Measurements from ENCODE around the gene CACFD1. TPM values are rescaled to one million over a fixed set of nuclear protein-coding genes. Genes with fewer than 3 reads are reported as not detected.

CACFD1 gene
- total RNA-seq, 2 experiments from 2014 or later, result 16.7 to 17.2 TPM

- Histone ChIP-seq H2AFZ (ENCODE audit: low read length) (no peak overlapping the region), H3K36me3 (ENCODE audit: insufficient read depth, low read length) (peaks cover 64% of the 10 kb centered on the region), H3K4me1 (ENCODE audit: insufficient read depth, low read length, poor library complexity, severe bottlenecking) (peaks cover 28% of the 10 kb centered on the region), H3K4me3 (ENCODE audit: low read depth, low read length, poor library complexity, severe bottlenecking) (no peak overlapping the region), H4K20me1 (ENCODE audit: insufficient read depth, low read length) (no peaks in the 10 kb centered on the region; the same call in 1 of the 2 replicates), H3K9me2 (ENCODE audit: insufficient read depth, low read length) (no peaks in the 10 kb centered on the region), H3K4me2 (ENCODE audit: low read length) (peak overlapping the region; percentile 15; the same call in 1 of the 2 replicates), H3K79me2 (ENCODE audit: insufficient read depth, low read depth, low read length) (peaks cover 28% of the 10 kb centered on the region; the same call in 1 of the 2 replicates), H3K27ac (ENCODE audit: low read depth, low read length, poor library complexity, severe bottlenecking) (no peak overlapping the region), H3K9me3 (ENCODE audit: low read length) (no peaks in the 10 kb centered on the region)
- intact Hi-C loops (cut with micrococcal nuclease; ENCODE audit: unreplicated experiment), result loop anchor here (5.0 kb wide), 2 partner anchors 124 to 226 kb away; no protein-coding TSS in a partner anchor
- POLR2A ChIA-PET, result no interaction called here
- no TSS peak for BruUV-seq (replicated peaks)
- TF ChIP-seq EZH2phosphoT487 (IDR thresholded peaks at IDR 0.05; ENCODE audit: borderline replicate concordance, low read depth, low read length), result no peak
- CTCF ChIA-PET (ENCODE audit: unreplicated experiment), result no interaction called here
- no peak for DNase-seq (ENCODE audit: low spot score)
These were observed 16.5 kb downstream of the CACFD1 start for GRCh38 chr9:133476036-133476931.

GRCh38 chr9:133476941-133477340 lies 17.2 kb downstream of the CACFD1 start:
- H4K20me1 ChIP-seq (ENCODE audit: insufficient read depth, low read length), result no peaks in the 10 kb centered on the region; the same call in 1 of the 2 replicates
- H3K27ac ChIP-seq (ENCODE audit: low read depth, low read length, poor library complexity, severe bottlenecking), result no peak overlapping the region
- H2AFZ ChIP-seq (ENCODE audit: low read length), result no peak overlapping the region
- POLR2A ChIA-PET, result interaction anchor here (0.6 kb wide), 1 partner anchor 369 kb away, joined by 3 read pairs; no protein-coding TSS in a partner anchor
- intact Hi-C loops (cut with micrococcal nuclease; ENCODE audit: unreplicated experiment), result loop anchor here (5.0 kb wide), 2 partner anchors 125 to 225 kb away; no protein-coding TSS in a partner anchor
- no peak for DNase-seq (ENCODE audit: low spot score)
- CTCF ChIA-PET (ENCODE audit: unreplicated experiment), result no interaction called here
- peaks cover 28% of the 10 kb centered on the region for H3K4me1 ChIP-seq (ENCODE audit: insufficient read depth, low read length, poor library complexity, severe bottlenecking)
- peaks cover 28% of the 10 kb centered on the region; the same call in 1 of the 2 replicates for H3K79me2 ChIP-seq (ENCODE audit: insufficient read depth, low read depth, low read length)
- H3K4me3 ChIP-seq (ENCODE audit: low read depth, low read length, poor library complexity, severe bottlenecking), result peak overlapping the region; percentile 78
- H3K4me2 ChIP-seq (ENCODE audit: low read length), result peak overlapping the region; percentile 81
- peaks cover 58% of the 10 kb centered on the region for H3K36me3 ChIP-seq (ENCODE audit: insufficient read depth, low read length)
- no peaks in the 10 kb centered on the region for H3K9me2 ChIP-seq (ENCODE audit: insufficient read depth, low read length)
- H3K9me3 ChIP-seq (ENCODE audit: low read length), result no peaks in the 10 kb centered on the region
- TF ChIP-seq CTCF (conservative IDR thresholded peaks at IDR 0.05; ENCODE audit: low read length) (no peak), EZH2phosphoT487 (IDR thresholded peaks at IDR 0.05; ENCODE audit: borderline replicate concordance, low read depth, low read length) (no peak)
- no TSS peak for BruUV-seq (replicated peaks)

GRCh38 chr9:133477461-133477860 lies 17.7 kb downstream of the CACFD1 start:
- H4K20me1 ChIP-seq (ENCODE audit: insufficient read depth, low read length), result no peaks in the 10 kb centered on the region; the same call in 1 of the 2 replicates
- POLR2A ChIA-PET, result interaction anchor here (0.6 to 1.3 kb wide), 4 partner anchors 21 to 447 kb away, joined by 3 to 4 read pairs (median 3); no protein-coding TSS in a partner anchor
- peaks cover 28% of the 10 kb centered on the region; the same call in 1 of the 2 replicates for H3K79me2 ChIP-seq (ENCODE audit: insufficient read depth, low read depth, low read length)
- H3K27ac ChIP-seq (ENCODE audit: low read depth, low read length, poor library complexity, severe bottlenecking), result peak overlapping the region; percentile 73
- no peaks in the 10 kb centered on the region for H3K9me3 ChIP-seq (ENCODE audit: low read length)
- H3K4me2 ChIP-seq (ENCODE audit: low read length), result peak overlapping the region; percentile 81
- no peaks in the 10 kb centered on the region for H3K9me2 ChIP-seq (ENCODE audit: insufficient read depth, low read length)
- intact Hi-C loops (cut with micrococcal nuclease; ENCODE audit: unreplicated experiment), result loop anchor here (5.0 kb wide), 2 partner anchors 125 to 225 kb away; no protein-coding TSS in a partner anchor
- BruUV-seq (replicated peaks), result TSS peak; percentile 65
- H3K4me3 ChIP-seq (ENCODE audit: low read depth, low read length, poor library complexity, severe bottlenecking), result peak overlapping the region; percentile 78
- H3K4me1 ChIP-seq (ENCODE audit: insufficient read depth, low read length, poor library complexity, severe bottlenecking), result peaks cover 28% of the 10 kb centered on the region
- CTCF ChIA-PET (ENCODE audit: unreplicated experiment), result interaction anchor here (1.1 kb wide), 1 partner anchor 15 kb away, joined by 3 read pairs; no protein-coding TSS in a partner anchor
- H2AFZ ChIP-seq (ENCODE audit: low read length), result no peak overlapping the region
- TF ChIP-seq CTCF (conservative IDR thresholded peaks at IDR 0.05; ENCODE audit: low read length) (no peak), EZH2phosphoT487 (IDR thresholded peaks at IDR 0.05; ENCODE audit: borderline replicate concordance, low read depth, low read length) (no peak)
- H3K36me3 ChIP-seq (ENCODE audit: insufficient read depth, low read length), result peaks cover 53% of the 10 kb centered on the region
- DNase-seq (ENCODE audit: low spot score), result no peak

All from OCI-LY7 (cell line).